HG03520 (cell line): ENCODE data around the gene APOBEC3B.
"Not testable (repeated sequence)": the region's sequence is repeated elsewhere in the genome, so short reads cannot be mapped to it uniquely, and the experiment has no call there.

Source experiments
- ATAC-seq: cut with Tn5 transposase; IDR thresholded peaks from one replicate; pipeline ENCODE4 v1.9.1; 2021; ENCODE audit warnings: mild to moderate bottlenecking, moderate library complexity; ENCODE audit not compliant: unreplicated experiment

Gene APOBEC3B

GRCh38 chr22:38950527-38951295 is 31.4 kb upstream of the APOBEC3B start:
- ATAC-seq = no peak

GRCh38 chr22:38951734-38952133 is 30.4 kb upstream of the APOBEC3B start:
- ATAC-seq = no peak

GRCh38 chr22:38952281-38952993 is 29.7 kb upstream of the APOBEC3B start:
- no peak for ATAC-seq

GRCh38 chr22:38953091-38953490 is 29.1 kb upstream of the APOBEC3B start:
- ATAC-seq = no peak

GRCh38 chr22:38953577-38954413 is 28.4 kb upstream of the APOBEC3B start:
- ATAC-seq = peak; percentile 56

- ATAC-seq = no peak
Measured at GRCh38 chr22:38954414-38955043, 27.6 kb upstream of the APOBEC3B start.

GRCh38 chr22:38955250-38955905 is 26.8 kb upstream of the APOBEC3B start:
- no peak for ATAC-seq

GRCh38 chr22:38955926-38956325 is 26.2 kb upstream of the APOBEC3B start:
- no peak for ATAC-seq

GRCh38 chr22:38956551-38956950 is 25.6 kb upstream of the APOBEC3B start:
- no peak for ATAC-seq

- ATAC-seq = no peak
Measured at GRCh38 chr22:38957046-38957770, 24.9 kb upstream of the APOBEC3B start, which contains the start of gene APOBEC3A. Gene APOBEC3A, plus strand, starts transcription at chr22:38957609. Its CDS starts 83 bp downstream, at chr22:38957692.

- no peak for ATAC-seq
Measured at GRCh38 chr22:38957808-38958650, 24.1 kb upstream of the APOBEC3B start.

- ATAC-seq = not testable (repeated sequence)
Measured at GRCh38 chr22:38958651-38958943, 23.6 kb upstream of the APOBEC3B start.

- ATAC-seq = no peak
Measured at GRCh38 chr22:38959590-38959989, 22.6 kb upstream of the APOBEC3B start.

- not testable (repeated sequence) for ATAC-seq
Measured at GRCh38 chr22:38960673-38961072, 21.5 kb upstream of the APOBEC3B start.

GRCh38 chr22:38963291-38963738 is 18.8 kb upstream of the APOBEC3B start:
- not testable (repeated sequence) for ATAC-seq

- no peak for ATAC-seq
Measured at GRCh38 chr22:38963872-38964271, 18.3 kb upstream of the APOBEC3B start.

- no peak for ATAC-seq
Measured at GRCh38 chr22:38964306-38964705, 17.8 kb upstream of the APOBEC3B start.

- ATAC-seq = no peak
Measured at GRCh38 chr22:38964989-38965388, 17.2 kb upstream of the APOBEC3B start.
